ENCODE results near the gene HACD2. TPM values are rescaled to one million over a fixed set of nuclear protein-coding genes. Genes with fewer than 3 reads are reported as not detected.

Gene HACD2
- total RNA-seq, 1 donor from 2014 or later, result 34.3 TPM

DNA sequence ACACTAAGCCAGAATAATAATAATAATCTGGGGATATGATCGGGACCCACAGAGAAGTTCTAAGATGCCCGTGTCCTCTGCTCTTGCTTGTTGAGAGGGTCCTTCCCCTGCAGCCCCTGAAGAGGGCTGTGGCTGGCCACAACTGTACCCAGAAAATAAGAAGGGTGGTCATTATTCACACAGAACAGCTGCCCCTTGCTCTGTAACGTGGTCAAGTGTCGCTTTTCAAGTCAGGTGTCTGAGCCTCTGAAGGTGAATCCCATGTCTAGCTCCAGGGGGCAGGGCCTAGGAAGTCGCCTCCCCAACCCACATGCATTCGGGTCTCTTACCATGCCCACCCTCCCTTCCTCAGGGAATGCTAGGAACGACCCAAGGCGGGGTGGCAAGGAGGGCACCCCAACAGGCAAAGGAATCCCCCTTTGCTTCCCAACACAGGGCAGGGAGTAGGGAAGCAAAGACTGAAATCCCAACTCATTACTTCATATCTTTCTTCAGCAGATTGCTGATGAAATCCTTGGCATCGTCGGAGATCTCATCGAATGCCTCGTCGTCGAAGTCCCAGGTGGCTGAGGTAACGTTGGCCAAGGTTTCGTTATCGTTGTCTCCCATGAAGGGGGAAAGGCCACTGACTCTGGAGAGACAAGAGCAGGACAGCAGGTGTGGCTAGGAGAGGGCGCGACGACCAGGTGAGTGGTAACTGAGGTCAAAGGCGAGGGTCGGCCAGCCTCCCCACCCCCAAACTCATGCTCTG, 44.3 kb upstream of the HACD2 start:
- Histone ChIP-seq H3K9me3 (ENCODE audit: insufficient read depth, low read depth, low read length) (no peaks in the 10 kb centered on the region), H4K20me1 (ENCODE audit: insufficient read depth, low read length) (no peaks in the 10 kb centered on the region), H3K4me2 (ENCODE audit: low read length) (no peak overlapping the region), H3K79me2 (ENCODE audit: insufficient read depth, low read length) (no peaks in the 10 kb centered on the region), H3K9ac (ENCODE audit: low read length) (no peak overlapping the region), H3K27me3 (ENCODE audit: insufficient read depth, low read length) (no peaks in the 10 kb centered on the region), H2AFZ (ENCODE audit: low read depth, low read length) (no peak overlapping the region), H3K36me3 (ENCODE audit: insufficient read depth, low read length) (peaks cover 42% of the 10 kb centered on the region), H3K27ac (ENCODE audit: low read depth, low read length) (no peak overlapping the region), H3K4me3 (ENCODE audit: insufficient read depth, low read depth, low read length) (no peak overlapping the region), H3K4me1 (ENCODE audit: insufficient read depth, low read length) (peaks cover 4% of the 10 kb centered on the region)
- Mint-ChIP-seq H3K36me3 (ENCODE audit: low read depth, unreplicated experiment) (peaks cover 62% of the 10 kb centered on the region), H3K9me3 (ENCODE audit: unreplicated experiment) (peaks cover 3% of the 10 kb centered on the region), H3K27me3 (ENCODE audit: low read depth, unreplicated experiment) (no peaks in the 10 kb centered on the region), H3K4me1 (ENCODE audit: low read depth, unreplicated experiment) (peaks cover 7% of the 10 kb centered on the region), H3K27ac (ENCODE audit: unreplicated experiment) (no peak overlapping the region), H3K4me3 (ENCODE audit: unreplicated experiment) (no peak overlapping the region)
- DNase-seq (ENCODE audit: low read depth) (no peak), FAIRE-seq (no peak)
- no peak for TF ChIP-seq EZH2 (IDR thresholded peaks at IDR 0.05; ENCODE audit: insufficient read depth, low read length)
- TF ChIP-seq, protein P1, sequence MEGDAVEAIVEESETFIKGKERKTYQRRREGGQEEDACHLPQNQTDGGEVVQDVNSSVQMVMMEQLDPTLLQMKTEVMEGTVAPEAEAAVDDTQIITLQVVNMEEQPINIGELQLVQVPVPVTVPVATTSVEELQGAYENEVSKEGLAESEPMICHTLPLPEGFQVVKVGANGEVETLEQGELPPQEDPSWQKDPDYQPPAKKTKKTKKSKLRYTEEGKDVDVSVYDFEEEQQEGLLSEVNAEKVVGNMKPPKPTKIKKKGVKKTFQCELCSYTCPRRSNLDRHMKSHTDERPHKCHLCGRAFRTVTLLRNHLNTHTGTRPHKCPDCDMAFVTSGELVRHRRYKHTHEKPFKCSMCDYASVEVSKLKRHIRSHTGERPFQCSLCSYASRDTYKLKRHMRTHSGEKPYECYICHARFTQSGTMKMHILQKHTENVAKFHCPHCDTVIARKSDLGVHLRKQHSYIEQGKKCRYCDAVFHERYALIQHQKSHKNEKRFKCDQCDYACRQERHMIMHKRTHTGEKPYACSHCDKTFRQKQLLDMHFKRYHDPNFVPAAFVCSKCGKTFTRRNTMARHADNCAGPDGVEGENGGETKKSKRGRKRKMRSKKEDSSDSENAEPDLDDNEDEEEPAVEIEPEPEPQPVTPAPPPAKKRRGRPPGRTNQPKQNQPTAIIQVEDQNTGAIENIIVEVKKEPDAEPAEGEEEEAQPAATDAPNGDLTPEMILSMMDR (IDR thresholded peaks at IDR 0.05; ENCODE audit: insufficient read depth, low read depth, low read length), result no peak

DNA sequence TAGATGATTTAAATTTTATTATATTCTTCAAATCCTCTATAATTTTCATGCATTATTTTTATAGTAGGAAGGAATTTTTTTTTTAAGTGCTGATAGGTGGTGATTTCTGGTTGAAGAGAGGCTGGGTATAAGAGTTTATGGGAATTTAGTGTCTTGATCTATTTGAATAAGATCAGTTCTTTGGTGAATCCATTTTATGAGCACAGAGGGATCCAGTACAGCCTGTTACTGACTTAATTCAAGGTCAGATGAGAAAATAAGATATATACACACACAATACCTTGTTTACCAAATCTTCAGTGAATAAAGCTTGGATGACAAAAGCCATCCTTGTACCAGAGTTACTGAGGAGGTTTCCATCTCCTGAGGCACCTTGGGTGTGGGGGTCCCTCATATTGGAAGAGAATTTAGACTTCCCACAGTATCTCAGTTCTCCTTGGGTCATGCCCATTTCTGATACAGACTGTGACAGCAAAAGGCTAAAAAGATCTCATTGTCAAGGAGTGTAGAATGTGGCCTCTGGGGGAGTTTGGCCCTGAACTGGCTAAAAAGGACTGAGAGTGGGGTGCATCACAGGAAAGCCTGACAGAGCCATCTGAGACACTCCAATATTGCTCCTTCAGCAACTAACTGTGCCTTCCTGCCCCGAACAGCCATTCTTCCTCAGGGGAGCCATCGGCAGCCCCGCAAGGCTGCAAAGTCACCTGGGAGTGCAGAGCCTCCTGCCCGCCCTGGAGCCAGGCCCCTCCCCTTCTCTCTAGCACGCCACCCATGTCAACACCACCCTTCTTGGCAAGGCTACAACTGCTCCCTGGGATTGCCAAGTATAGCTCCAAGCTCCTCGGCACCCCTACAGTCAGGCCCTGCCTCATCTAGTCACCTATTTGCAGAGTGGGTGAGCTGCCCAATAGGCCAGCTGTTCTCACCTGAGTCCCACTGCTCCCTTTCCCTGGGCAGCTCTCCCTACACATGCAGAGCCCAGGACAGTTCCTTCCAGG, 43.1 kb upstream of the HACD2 start:
- H3K27ac ChIP-seq (ENCODE audit: low read depth, low read length), result no peak overlapping the region
- no peak overlapping the region for H3K4me2 ChIP-seq (ENCODE audit: low read length)
- no peaks in the 10 kb centered on the region for H3K27me3 Mint-ChIP-seq (ENCODE audit: low read depth, unreplicated experiment)
- no peaks in the 10 kb centered on the region for H3K9me3 ChIP-seq (ENCODE audit: insufficient read depth, low read depth, low read length)
- H3K4me1 ChIP-seq (ENCODE audit: insufficient read depth, low read length), result peaks cover 12% of the 10 kb centered on the region
- H2AFZ ChIP-seq (ENCODE audit: low read depth, low read length), result no peak overlapping the region
- H3K9me3 Mint-ChIP-seq (ENCODE audit: unreplicated experiment), result peaks cover 3% of the 10 kb centered on the region
- no peaks in the 10 kb centered on the region for H3K27me3 ChIP-seq (ENCODE audit: insufficient read depth, low read length)
- H3K79me2 ChIP-seq (ENCODE audit: insufficient read depth, low read length), result no peaks in the 10 kb centered on the region
- H3K4me1 Mint-ChIP-seq (ENCODE audit: low read depth, unreplicated experiment), result peaks cover 11% of the 10 kb centered on the region
- no peak overlapping the region for H3K9ac ChIP-seq (ENCODE audit: low read length)
- no peak overlapping the region for H3K4me3 ChIP-seq (ENCODE audit: insufficient read depth, low read depth, low read length)
- peaks cover 40% of the 10 kb centered on the region for H3K36me3 ChIP-seq (ENCODE audit: insufficient read depth, low read length)
- TF ChIP-seq, protein P1 (IDR thresholded peaks at IDR 0.05; ENCODE audit: insufficient read depth, low read depth, low read length), result no peak
- no peak for TF ChIP-seq EZH2 (IDR thresholded peaks at IDR 0.05; ENCODE audit: insufficient read depth, low read length)
- H3K4me3 Mint-ChIP-seq (ENCODE audit: unreplicated experiment), result no peak overlapping the region
- FAIRE-seq (no peak), DNase-seq (ENCODE audit: low read depth) (no peak)
- H3K27ac Mint-ChIP-seq (ENCODE audit: unreplicated experiment), result no peak overlapping the region
- no peaks in the 10 kb centered on the region for H4K20me1 ChIP-seq (ENCODE audit: insufficient read depth, low read length)
- H3K36me3 Mint-ChIP-seq (ENCODE audit: low read depth, unreplicated experiment), result peaks cover 55% of the 10 kb centered on the region
